Measurements from ENCODE around the gene ZNF354B. TPM values are rescaled to one million over a fixed set of nuclear protein-coding genes. Genes with fewer than 3 reads are reported as not detected.
"Not testable (repeated sequence)": the region's sequence is repeated elsewhere in the genome, so short reads cannot be mapped to it uniquely, and the experiment has no call there.

Gene ZNF354B
- total RNA-seq, 4 donors from 2014 or later, result 10.5 to 38.0 (median 28.4) TPM

GRCh38 chr5:178866946-178867345, 7.2 kb downstream of the ZNF354B start:
- Histone ChIP-seq H3K9me3 (peaks cover 0 to 6% (median 2%) of the 10 kb centered on the region in 4 donors), H3K4me1 (no peaks in the 10 kb centered on the region), H3K27me3 (no peaks in the 10 kb centered on the region), H3K4me3 (no peak overlapping the region), H3K27ac (no peak overlapping the region), H3K36me3 (peaks cover 0 to 78% (median 9%) of the 10 kb centered on the region in 3 donors)
- TF ChIP-seq POLR2A (IDR thresholded peaks at IDR 0.05) (no peak), CTCF (IDR thresholded peaks at IDR 0.05) (no peak)
- DNase-seq, result no peak

- Histone ChIP-seq H3K9me3 (peaks cover 0 to 13% (median 4%) of the 10 kb centered on the region in 4 donors), H3K27ac (no peak overlapping the region), H3K4me3 (no peak overlapping the region), H3K36me3 (peaks cover 0 to 93% (median 9%) of the 10 kb centered on the region in 3 donors), H3K4me1 (no peaks in the 10 kb centered on the region), H3K27me3 (no peaks in the 10 kb centered on the region)
- no peak for DNase-seq
- no peak for TF ChIP-seq POLR2A (IDR thresholded peaks at IDR 0.05)
- TF ChIP-seq CTCF (IDR thresholded peaks at IDR 0.05), result no peak
Measured at GRCh38 chr5:178869577-178869976, 9.8 kb downstream of the ZNF354B start.

GRCh38 chr5:178870411-178870810, 10.7 kb downstream of the ZNF354B start:
- TF ChIP-seq CTCF (IDR thresholded peaks at IDR 0.05) (no peak), POLR2A (IDR thresholded peaks at IDR 0.05) (no peak)
- Histone ChIP-seq H3K9me3 (peaks cover 0 to 18% (median 6%) of the 10 kb centered on the region in 4 donors), H3K27ac (no peak overlapping the region), H3K4me1 (no peaks in the 10 kb centered on the region), H3K4me3 (no peak overlapping the region), H3K27me3 (no peaks in the 10 kb centered on the region), H3K36me3 (peaks cover 0 to 95% (median 9%) of the 10 kb centered on the region in 3 donors)
- no peak for DNase-seq

- Histone ChIP-seq H3K36me3 (peaks cover 0 to 96% (median 0%) of the 10 kb centered on the region in 3 donors), H3K4me3 (no peak overlapping the region), H3K27me3 (no peaks in the 10 kb centered on the region), H3K9me3 (peaks cover 0 to 33% (median 14%) of the 10 kb centered on the region in 4 donors), H3K27ac (no peak overlapping the region), H3K4me1 (no peaks in the 10 kb centered on the region)
- DNase-seq, result no peak
- TF ChIP-seq CTCF (IDR thresholded peaks at IDR 0.05) (no peak), POLR2A (IDR thresholded peaks at IDR 0.05) (no peak)
Measured at GRCh38 chr5:178872302-178872701, 12.5 kb downstream of the ZNF354B start.

- H3K36me3 ChIP-seq, result peaks cover 0 to 85% (median 10%) of the 10 kb centered on the region in 3 donors
Measured at GRCh38 chr5:178883115-178883694, 23.5 kb downstream of the ZNF354B start.

GRCh38 chr5:178883815-178884430, 24.2 kb downstream of the ZNF354B start:
- no peaks in the 10 kb centered on the region for H3K27me3 ChIP-seq
- no peak overlapping the region for H3K27ac ChIP-seq
- no peak overlapping the region for H3K4me3 ChIP-seq
- H3K9me3 ChIP-seq, result peaks cover 0 to 77% (median 10%) of the 10 kb centered on the region in 4 donors
- TF ChIP-seq CTCF (IDR thresholded peaks at IDR 0.05) (no peak), POLR2A (IDR thresholded peaks at IDR 0.05) (no peak)
- H3K36me3 ChIP-seq, result peaks cover 0 to 78% (median 10%) of the 10 kb centered on the region in 3 donors
- H3K4me1 ChIP-seq, result no peaks in the 10 kb centered on the region
- DNase-seq, result no peak

More at GRCh38 chr5:178883115-178883694, 23.5 kb downstream of the ZNF354B start:
- H3K27ac ChIP-seq, H3K4me3 ChIP-seq, H3K27me3 ChIP-seq, H3K4me1 ChIP-seq, DNase-seq: not testable (repeated sequence)
- H3K9me3 ChIP-seq, result peaks cover 0 to 84% (median 13%) of the 10 kb centered on the region in 4 donors

Data from Peyer's patch (tissue), 4 donors.